ENCODE measurements around the gene ECHS1. TPM values are rescaled to one million over a fixed set of nuclear protein-coding genes. Genes with fewer than 3 reads are reported as not detected.

The ECHS1 gene
- total RNA-seq, 4 donors from 2014 or later = 44.2 to 64.9 (median 54.7) TPM

GRCh38 chr10:133326745-133327650 lies 46.2 kb downstream of the ECHS1 start:
- TF ChIP-seq POLR2A (IDR thresholded peaks at IDR 0.05) (no peak), POLR2AphosphoS5 (IDR thresholded peaks at IDR 0.05) (no peak), EP300 (IDR thresholded peaks at IDR 0.05) (no peak), CTCF (IDR thresholded peaks at IDR 0.05) (no peak)
- 23% methylated on average over 10 of the region's 28 CpGs for WGBS
- H3K9me3 ChIP-seq = no peaks in the 10 kb centered on the region
- peaks cover 80% of the 10 kb centered on the region for H3K27me3 ChIP-seq
- no peak overlapping the region for H3K4me3 ChIP-seq
- no peak overlapping the region for H3K27ac ChIP-seq
- peaks cover 24% of the 10 kb centered on the region for H3K4me1 ChIP-seq
- no peak for DNase-seq (ENCODE audit: low spot score in 2 of 2)
- no peaks in the 10 kb centered on the region for H3K36me3 ChIP-seq

- Histone ChIP-seq H3K9me3 (no peaks in the 10 kb centered on the region), H3K27ac (no peak overlapping the region), H3K4me1 (peaks cover 24% of the 10 kb centered on the region), H3K27me3 (peaks cover 72% of the 10 kb centered on the region), H3K4me3 (peak overlapping the region; percentile 51), H3K36me3 (no peaks in the 10 kb centered on the region)
- DNase-seq (ENCODE audit: low spot score in 2 of 2) = no peak
- 36% methylated on average over 9 of the region's 9 CpGs for WGBS
- no peak for TF ChIP-seq CTCF (IDR thresholded peaks at IDR 0.05)
- no peak for TF ChIP-seq EP300 (IDR thresholded peaks at IDR 0.05)
- no peak for TF ChIP-seq POLR2AphosphoS5 (IDR thresholded peaks at IDR 0.05)
- no peak for TF ChIP-seq POLR2A (IDR thresholded peaks at IDR 0.05)
These were observed 47.0 kb downstream of the ECHS1 start for GRCh38 chr10:133326223-133326551.

GRCh38 chr10:133325440-133326222 lies 47.5 kb downstream of the ECHS1 start:
- no peak for DNase-seq (ENCODE audit: low spot score in 2 of 2)
- H3K9me3 ChIP-seq = no peaks in the 10 kb centered on the region
- TF ChIP-seq POLR2A (IDR thresholded peaks at IDR 0.05) (no peak), POLR2AphosphoS5 (IDR thresholded peaks at IDR 0.05) (no peak), CTCF (IDR thresholded peaks at IDR 0.05) (no peak), EP300 (IDR thresholded peaks at IDR 0.05) (no peak)
- H3K4me1 ChIP-seq = peaks cover 24% of the 10 kb centered on the region
- peaks cover 70% of the 10 kb centered on the region for H3K27me3 ChIP-seq
- under 1% methylated on average over 29 of the region's 91 CpGs for WGBS
- H3K27ac ChIP-seq = no peak overlapping the region
- no peaks in the 10 kb centered on the region for H3K36me3 ChIP-seq
- peak overlapping the region; percentile 51 for H3K4me3 ChIP-seq

- peaks cover 78% of the 10 kb centered on the region for H3K27me3 ChIP-seq
- 14% methylated on average over 12 of the region's 20 CpGs for WGBS
- peaks cover 22% of the 10 kb centered on the region for H3K4me1 ChIP-seq
- no peak for DNase-seq (ENCODE audit: low spot score in 2 of 2)
- no peak for TF ChIP-seq EP300 (IDR thresholded peaks at IDR 0.05)
- no peak for TF ChIP-seq CTCF (IDR thresholded peaks at IDR 0.05)
- no peak for TF ChIP-seq POLR2A (IDR thresholded peaks at IDR 0.05)
- no peak for TF ChIP-seq POLR2AphosphoS5 (IDR thresholded peaks at IDR 0.05)
- H3K27ac ChIP-seq = no peak overlapping the region
- no peaks in the 10 kb centered on the region for H3K36me3 ChIP-seq
- H3K4me3 ChIP-seq = peak overlapping the region; percentile 51
- no peaks in the 10 kb centered on the region for H3K9me3 ChIP-seq
These were observed 48.3 kb downstream of the ECHS1 start for GRCh38 chr10:133324857-133325260.

Measured in suprapubic skin (tissue), 4 donors.